Cardiac muscle cell (in vitro differentiated cells and primary cell): ENCODE results near the gene STMN1. TPM values are rescaled to one million over a fixed set of nuclear protein-coding genes. Genes with fewer than 3 reads are reported as not detected.

ENCODE experiments used
- DNase-seq, 2 donors: peaks; one replicate each; pipeline versions ENCODE4 v3.0.0 to v3.0.0-alpha.2; 2010 to 2017; ENCODE audit warnings: low read depth in 1 of 2, low spot score in 1 of 2
- H3K27ac ChIP-seq: fragments of 200-600 bp; sonication (generic); 2 replicates; pipeline ENCODE4 v1.5.1; 2016
- H3K27me3 ChIP-seq: fragments of 200-600 bp; sonication (generic); 2 replicates; pipeline ENCODE4 v1.6.0; 2016; ENCODE audit warnings: control low read depth
- H3K36me3 ChIP-seq: fragments of 200-600 bp; sonication (generic); 2 replicates; pipeline ENCODE4 v1.5.1; 2016; ENCODE audit warnings: control low read depth
- H3K4me1 ChIP-seq: fragments of 200-600 bp; sonication (generic); 2 replicates; pipeline ENCODE4 v1.8.1; 2017; ENCODE audit warnings: low read depth, mild to moderate bottlenecking, mixed run types
- H3K4me3 ChIP-seq: fragments of 200-600 bp; sonication (generic); 2 replicates; pipeline ENCODE4 v1.5.1; 2016; ENCODE audit warnings: mild to moderate bottlenecking
- H3K9me3 ChIP-seq: fragments of 200-600 bp; sonication (generic); 2 replicates; pipeline ENCODE4 v1.5.1; 2017; ENCODE audit warnings: low read depth, mild to moderate bottlenecking, control low read depth
- CTCF ChIP-seq: IDR thresholded peaks from 2 replicates; pipeline ENCODE4 v1.5.1; 2012; ENCODE audit warnings: low read depth, mild to moderate bottlenecking, low read length
- polyA plus RNA-seq: library from polyadenylated mRNA; unstranded; fragments of >200 nt; fragmentation: Nextera tagmentation; extraction: Ambion mirVana; gene quantifications from 2 replicates; pipeline ENCODE4 v1.2.1, GENCODE V29; 2016
- total RNA-seq: library from RNA; depleted of rRNA; stranded (reverse); fragments of >200 nt; gene quantifications from 2 replicates; pipeline ENCODE4 v1.2.3, GENCODE V29; 2016

The STMN1 gene
- total and polyA plus RNA-seq, 2 experiments from 2014 or later = 572 to 943 TPM

- DNase-seq = no peak
- Histone ChIP-seq H3K4me1 (no peaks in the 10 kb centered on the region), H3K4me3 (no peak overlapping the region), H3K27me3 (no peaks in the 10 kb centered on the region), H3K36me3 (no peaks in the 10 kb centered on the region), H3K9me3 (no peaks in the 10 kb centered on the region), H3K27ac (no peak overlapping the region)
- TF ChIP-seq CTCF = no peak
Measured at GRCh38 chr1:25864434-25864833, 41.8 kb downstream of the STMN1 start.

GRCh38 chr1:25863486-25864262, 42.5 kb downstream of the STMN1 start:
- DNase-seq = no peak
- no peaks in the 10 kb centered on the region for H3K36me3 ChIP-seq
- H3K4me3 ChIP-seq = no peak overlapping the region

GRCh38 chr1:25862785-25863485, 43.3 kb downstream of the STMN1 start:
- no peak for DNase-seq
- H3K4me1 ChIP-seq = no peaks in the 10 kb centered on the region
- H3K36me3 ChIP-seq = no peaks in the 10 kb centered on the region
- no peak for TF ChIP-seq CTCF
- H3K27ac ChIP-seq = no peak overlapping the region
- no peak overlapping the region for H3K4me3 ChIP-seq
- no peaks in the 10 kb centered on the region for H3K9me3 ChIP-seq
- no peaks in the 10 kb centered on the region for H3K27me3 ChIP-seq

More at GRCh38 chr1:25863486-25864262, 42.5 kb downstream of the STMN1 start:
- H3K9me3 ChIP-seq = no peaks in the 10 kb centered on the region
- TF ChIP-seq CTCF = no peak
- H3K4me1 ChIP-seq = no peaks in the 10 kb centered on the region
- no peaks in the 10 kb centered on the region for H3K27me3 ChIP-seq
- H3K27ac ChIP-seq = no peak overlapping the region

GRCh38 chr1:25861316-25862286, 44.6 kb downstream of the STMN1 start:
- DNase-seq = no peak
- H3K36me3 ChIP-seq = no peaks in the 10 kb centered on the region
- H3K27ac ChIP-seq = peak overlapping the region; percentile 0
- H3K27me3 ChIP-seq = no peaks in the 10 kb centered on the region
- no peak overlapping the region for H3K4me3 ChIP-seq
- H3K4me1 ChIP-seq = no peaks in the 10 kb centered on the region
- H3K9me3 ChIP-seq = no peaks in the 10 kb centered on the region
- TF ChIP-seq CTCF = no peak
